Fibroblast of mammary gland (primary cell): ENCODE data around the gene C19orf67.
"Not testable (repeated sequence)": the region's sequence is repeated elsewhere in the genome, so short reads cannot be mapped to it uniquely, and the experiment has no call there.

Source experiments
- DNase-seq: peaks from one replicate; pipeline ENCODE4 v3.0.0-alpha.2; 2010; ENCODE audit warnings: low read depth
- H3K4me3 ChIP-seq: 2 replicates; pipeline ENCODE4 v1.5.1; 2011; ENCODE audit warnings: low read depth, mild to moderate bottlenecking, low read length, moderate library complexity; ENCODE audit not compliant: control insufficient read depth
- TF ChIP-seq, protein P1 (sequence below): conservative IDR thresholded peaks from 2 replicates; pipeline ENCODE4 v1.5.1; 2011; ENCODE audit warnings: low read depth, low read length, inconsistent platforms; ENCODE audit not compliant: control insufficient read depth, insufficient read depth

Gene C19orf67

DNA sequence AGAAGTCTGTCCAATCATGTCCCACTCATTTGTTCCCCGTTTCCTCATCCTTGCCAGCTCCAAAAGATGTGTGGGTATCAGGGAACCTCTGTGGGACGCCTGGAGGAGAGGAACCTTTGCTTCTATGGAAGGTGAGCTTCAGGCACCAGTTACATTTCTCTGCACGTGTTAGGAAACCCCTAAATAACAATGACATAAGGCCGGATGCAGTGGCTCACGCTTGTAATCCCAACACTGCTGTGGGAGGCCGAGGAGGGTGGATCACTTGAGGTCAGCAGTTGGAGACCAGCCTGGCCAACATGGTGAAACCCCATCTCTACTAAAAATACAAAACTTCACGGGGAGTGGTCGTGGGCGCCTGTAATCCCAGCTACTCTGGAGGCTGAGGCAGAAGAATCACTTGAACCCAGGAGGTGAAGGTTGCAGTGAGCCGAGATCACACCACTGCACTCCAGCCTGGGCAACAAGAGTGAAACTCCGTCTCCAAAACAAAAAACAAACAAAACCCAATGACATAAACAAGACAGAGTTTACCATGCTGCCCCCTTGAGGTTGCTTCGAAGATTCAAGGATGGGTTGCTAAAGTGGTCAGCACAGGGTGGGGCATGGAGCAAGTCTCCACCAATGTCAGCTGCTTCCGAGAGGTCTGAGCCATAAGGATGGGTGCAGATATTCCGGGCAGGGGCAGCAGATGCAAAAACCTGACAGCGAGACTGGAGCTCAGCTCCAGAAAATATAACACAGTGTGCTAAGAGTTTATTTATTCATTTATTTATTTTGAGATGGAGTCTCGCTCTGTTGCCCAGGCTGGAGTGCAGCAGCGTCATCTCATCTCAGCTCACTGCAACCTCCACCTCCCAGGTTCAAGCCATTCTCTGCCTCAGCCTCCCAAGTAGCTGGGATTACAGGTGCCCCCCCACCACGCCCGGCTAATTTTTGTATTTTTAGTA is 42.6 kb downstream of the C19orf67 start:
- TF ChIP-seq, protein P1, sequence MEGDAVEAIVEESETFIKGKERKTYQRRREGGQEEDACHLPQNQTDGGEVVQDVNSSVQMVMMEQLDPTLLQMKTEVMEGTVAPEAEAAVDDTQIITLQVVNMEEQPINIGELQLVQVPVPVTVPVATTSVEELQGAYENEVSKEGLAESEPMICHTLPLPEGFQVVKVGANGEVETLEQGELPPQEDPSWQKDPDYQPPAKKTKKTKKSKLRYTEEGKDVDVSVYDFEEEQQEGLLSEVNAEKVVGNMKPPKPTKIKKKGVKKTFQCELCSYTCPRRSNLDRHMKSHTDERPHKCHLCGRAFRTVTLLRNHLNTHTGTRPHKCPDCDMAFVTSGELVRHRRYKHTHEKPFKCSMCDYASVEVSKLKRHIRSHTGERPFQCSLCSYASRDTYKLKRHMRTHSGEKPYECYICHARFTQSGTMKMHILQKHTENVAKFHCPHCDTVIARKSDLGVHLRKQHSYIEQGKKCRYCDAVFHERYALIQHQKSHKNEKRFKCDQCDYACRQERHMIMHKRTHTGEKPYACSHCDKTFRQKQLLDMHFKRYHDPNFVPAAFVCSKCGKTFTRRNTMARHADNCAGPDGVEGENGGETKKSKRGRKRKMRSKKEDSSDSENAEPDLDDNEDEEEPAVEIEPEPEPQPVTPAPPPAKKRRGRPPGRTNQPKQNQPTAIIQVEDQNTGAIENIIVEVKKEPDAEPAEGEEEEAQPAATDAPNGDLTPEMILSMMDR: peak; percentile 64
- H3K4me3 ChIP-seq: not testable (repeated sequence)
- DNase-seq: peak; percentile 81

GRCh38 chr19:14039181-14039580 is 46.4 kb downstream of the C19orf67 start:
- DNase-seq: no peak
- H3K4me3 ChIP-seq: no peak overlapping the region
- TF ChIP-seq, protein P1: no peak

DNA sequence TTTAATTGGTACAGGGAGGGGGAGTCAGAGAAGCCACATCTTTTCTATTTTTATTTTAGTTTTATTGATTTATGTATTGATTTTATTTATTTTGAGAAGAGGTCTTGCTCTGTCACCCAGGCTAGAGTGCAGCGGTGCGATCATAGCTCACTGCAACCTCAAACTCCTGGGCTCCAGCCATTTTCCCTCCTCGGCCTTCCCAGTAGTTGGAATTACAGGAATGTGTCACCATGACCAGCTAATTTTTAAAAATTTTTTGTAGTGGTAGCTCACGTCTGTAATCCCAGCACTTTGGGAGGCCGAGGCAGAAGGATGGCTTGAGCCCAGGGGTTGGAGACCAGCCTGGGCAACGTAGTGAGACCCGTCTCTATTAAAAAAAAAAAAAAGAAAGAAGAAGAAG is 49.9 kb downstream of the C19orf67 start:
- DNase-seq: no peak
- TF ChIP-seq, protein P1: no peak
- H3K4me3 ChIP-seq: no peak overlapping the region

DNA sequence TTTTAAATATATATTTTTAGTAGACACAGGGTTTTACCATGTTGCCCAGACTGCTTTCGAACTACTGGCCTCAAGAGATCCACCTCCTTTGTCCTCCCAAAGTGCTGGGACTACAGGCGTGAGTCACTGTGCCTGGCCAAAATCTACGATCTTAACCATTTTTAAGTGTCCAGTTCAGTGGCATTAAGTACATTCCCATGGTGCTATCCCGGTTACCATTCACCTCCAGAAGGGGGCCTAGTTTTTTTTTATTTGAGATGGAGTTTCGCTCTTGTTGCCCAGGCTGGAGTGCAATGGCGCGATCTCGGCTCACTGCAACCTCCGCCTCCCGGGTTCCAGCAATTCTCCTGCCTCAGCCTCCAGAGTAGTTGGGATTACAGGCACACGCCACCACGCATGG is 50.4 kb downstream of the C19orf67 start:
- H3K4me3 ChIP-seq, DNase-seq: not testable (repeated sequence)
- TF ChIP-seq, protein P1: peak; percentile 10

GRCh38 chr19:14033946-14034345 is 51.6 kb downstream of the C19orf67 start:
- TF ChIP-seq, protein P1: no peak
- no peak for DNase-seq
- H3K4me3 ChIP-seq: no peak overlapping the region

DNA sequence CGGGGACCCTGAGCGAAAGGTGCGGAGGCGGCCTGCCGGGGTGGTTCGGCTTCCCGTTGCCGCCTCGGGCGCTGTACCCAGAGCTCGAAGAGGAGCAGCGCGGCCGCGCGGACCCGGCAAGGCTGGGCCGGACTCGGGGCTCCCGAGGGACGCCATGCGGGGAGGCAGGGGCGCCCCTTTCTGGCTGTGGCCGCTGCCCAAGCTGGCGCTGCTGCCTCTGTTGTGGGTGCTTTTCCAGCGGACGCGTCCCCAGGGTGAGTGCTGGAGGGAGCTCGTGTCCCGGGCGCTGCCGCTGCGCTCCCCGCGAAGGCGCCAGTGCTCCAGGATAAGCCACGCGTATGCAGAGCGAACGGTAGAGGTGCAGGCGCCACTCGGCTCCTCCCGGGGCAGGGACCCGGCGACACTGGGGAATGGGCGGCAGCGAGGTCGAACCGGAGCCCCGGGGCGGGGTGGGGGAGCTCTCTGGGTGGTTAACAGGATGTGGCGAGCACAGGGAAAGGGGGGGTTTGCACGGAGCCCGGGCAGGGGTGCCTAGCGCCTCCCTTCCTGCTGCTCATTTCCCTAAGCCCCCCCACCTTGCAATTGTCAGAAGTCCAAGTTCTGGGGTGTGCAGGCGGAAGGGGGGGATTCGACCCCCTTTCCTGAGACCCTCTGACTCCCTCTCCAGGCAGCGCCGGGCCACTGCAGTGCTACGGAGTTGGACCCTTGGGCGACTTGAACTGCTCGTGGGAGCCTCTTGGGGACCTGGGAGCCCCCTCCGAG is 53.7 kb downstream of the C19orf67 start, which contains the start of gene IL27RA:
TSS of gene IL27RA (plus strand) at position 44 of the 762 bp plus-strand sequence. CDS start at position 155, 111 bp downstream.
- TF ChIP-seq, protein P1: peak; percentile 61
- peak; percentile 26 for DNase-seq

More for the DNA sequence above, 53.7 kb downstream of the C19orf67 start, which contains the start of gene IL27RA:
- peak within 1 kb of the TSS; percentile 55 for H3K4me3 ChIP-seq
